Measurements from ENCODE around the gene AEN. TPM values are rescaled to one million over a fixed set of nuclear protein-coding genes. Genes with fewer than 3 reads are reported as not detected.

Gene AEN
- total RNA-seq, 1 donor from 2014 or later: 61.5 TPM

- DNase-seq (ENCODE audit: extremely low read depth, low read depth, low spot score): no peak
These were observed 27.4 kb downstream of the AEN start for GRCh38 chr15:88648357-88649214.

- DNase-seq (ENCODE audit: extremely low read depth, low read depth, low spot score): peak; percentile 92
These were observed 28.2 kb downstream of the AEN start for GRCh38 chr15:88649286-88649733.

- no peak for DNase-seq (ENCODE audit: extremely low read depth, low read depth, low spot score)
These were observed 28.8 kb downstream of the AEN start for GRCh38 chr15:88649753-88650551.

- DNase-seq (ENCODE audit: extremely low read depth, low read depth, low spot score): no peak
These were observed 29.4 kb downstream of the AEN start for GRCh38 chr15:88650556-88650955.

- DNase-seq (ENCODE audit: extremely low read depth, low read depth, low spot score): no peak
These were observed 30.1 kb downstream of the AEN start for GRCh38 chr15:88651136-88651732.

GRCh38 chr15:88651971-88652370 is 30.8 kb downstream of the AEN start:
- DNase-seq (ENCODE audit: extremely low read depth, low read depth, low spot score): no peak

GRCh38 chr15:88652456-88653199 is 31.5 kb downstream of the AEN start:
- DNase-seq (ENCODE audit: extremely low read depth, low read depth, low spot score): no peak

- no peak for DNase-seq (ENCODE audit: extremely low read depth, low read depth, low spot score)
These were observed 32.3 kb downstream of the AEN start for GRCh38 chr15:88653200-88654064.

GRCh38 chr15:88654430-88655102 is 33.4 kb downstream of the AEN start:
- DNase-seq (ENCODE audit: extremely low read depth, low read depth, low spot score): no peak

GRCh38 chr15:88655103-88655553 is 34.0 kb downstream of the AEN start:
- no peak for DNase-seq (ENCODE audit: extremely low read depth, low read depth, low spot score)

- no peak for DNase-seq (ENCODE audit: extremely low read depth, low read depth, low spot score)
These were observed 34.8 kb downstream of the AEN start for GRCh38 chr15:88655800-88656488.

GRCh38 chr15:88656760-88657221 is 35.7 kb downstream of the AEN start:
- no peak for DNase-seq (ENCODE audit: extremely low read depth, low read depth, low spot score)

GRCh38 chr15:88657326-88658069 is 36.4 kb downstream of the AEN start:
- no peak for DNase-seq (ENCODE audit: extremely low read depth, low read depth, low spot score)

GRCh38 chr15:88658070-88658965 is 37.2 kb downstream of the AEN start:
- no peak for DNase-seq (ENCODE audit: extremely low read depth, low read depth, low spot score)

- no peak for DNase-seq (ENCODE audit: extremely low read depth, low read depth, low spot score)
These were observed 38.1 kb downstream of the AEN start for GRCh38 chr15:88658972-88659931.
